ENCODE measurements around the gene GHRHR. TPM values are rescaled to one million over a fixed set of nuclear protein-coding genes. Genes with fewer than 3 reads are reported as not detected.

Gene GHRHR
- total RNA-seq, 1 experiment from 2014 or later: not detected

GRCh38 chr7:30925117-30925516 lies 38.6 kb upstream of the GHRHR start:
- ChIA-PET CTCF (interaction anchor here (0.6 kb wide), 1 partner anchor 13 kb away, joined by 4 read pairs; no protein-coding TSS in a partner anchor), POLR2A (ENCODE audit: unreplicated experiment) (no interaction called here)
- Histone ChIP-seq H3F3A (ENCODE audit: insufficient read depth, low read depth) (peaks cover 10% of the 10 kb centered on the region; the same call in 1 of the 2 replicates), H3K4me1 (replicated peaks; ENCODE audit: insufficient read depth) (peaks cover 20% of the 10 kb centered on the region), H4K20me1 (ENCODE audit: insufficient read depth) (no peaks in the 10 kb centered on the region), H3K9me3 (ENCODE audit: insufficient read depth, low read depth) (no peaks in the 10 kb centered on the region), H3K27ac (no peak overlapping the region), H3K4me2 (no peak overlapping the region), H3K4me3 (no peak overlapping the region), H3K36me3 (ENCODE audit: low read depth) (no peaks in the 10 kb centered on the region), H3K79me2 (ENCODE audit: low read depth) (no peaks in the 10 kb centered on the region), H3K27me3 (ENCODE audit: insufficient read depth, low read depth) (no peaks in the 10 kb centered on the region), H3K9me2 (ENCODE audit: insufficient read depth) (no peaks in the 10 kb centered on the region), H2AFZ (no peak overlapping the region)
- DNase-seq: no peak
- intact Hi-C loops (cut with micrococcal nuclease; ENCODE audit: unreplicated experiment): no loop called here
- TF ChIP-seq EZH2 (IDR thresholded peaks at IDR 0.05; ENCODE audit: low read depth): no peak
- no peak for TF ChIP-seq CTCF (conservative IDR thresholded peaks at IDR 0.05)
- BruUV-seq (replicated peaks): no TSS peak

GRCh38 chr7:30925913-30926312 lies 37.8 kb upstream of the GHRHR start:
- POLR2A ChIA-PET (ENCODE audit: unreplicated experiment): no interaction called here
- BruUV-seq (replicated peaks): no TSS peak
- Histone ChIP-seq H3K27ac (no peak overlapping the region), H3F3A (ENCODE audit: insufficient read depth, low read depth) (peaks cover 4% of the 10 kb centered on the region; the same call in 1 of the 2 replicates), H3K27me3 (ENCODE audit: insufficient read depth, low read depth) (no peaks in the 10 kb centered on the region), H3K4me1 (replicated peaks; ENCODE audit: insufficient read depth) (peaks cover 12% of the 10 kb centered on the region), H2AFZ (no peak overlapping the region), H3K9me3 (ENCODE audit: insufficient read depth, low read depth) (no peaks in the 10 kb centered on the region), H4K20me1 (ENCODE audit: insufficient read depth) (no peaks in the 10 kb centered on the region), H3K9me2 (ENCODE audit: insufficient read depth) (no peaks in the 10 kb centered on the region), H3K4me2 (no peak overlapping the region), H3K36me3 (ENCODE audit: low read depth) (no peaks in the 10 kb centered on the region), H3K79me2 (ENCODE audit: low read depth) (no peaks in the 10 kb centered on the region), H3K4me3 (no peak overlapping the region)
- CTCF ChIA-PET: interaction anchor here (0.6 kb wide), 1 partner anchor 12 kb away, joined by 3 read pairs; no protein-coding TSS in a partner anchor
- no peak for DNase-seq
- TF ChIP-seq CTCF (conservative IDR thresholded peaks at IDR 0.05) (no peak), EZH2 (IDR thresholded peaks at IDR 0.05; ENCODE audit: low read depth) (no peak)
- intact Hi-C loops (cut with micrococcal nuclease; ENCODE audit: unreplicated experiment): no loop called here

GRCh38 chr7:30926313-30926712 lies 37.4 kb upstream of the GHRHR start:
- BruUV-seq (replicated peaks): no TSS peak
- H3K79me2 ChIP-seq (ENCODE audit: low read depth): no peaks in the 10 kb centered on the region
- POLR2A ChIA-PET (ENCODE audit: unreplicated experiment): no interaction called here

More at GRCh38 chr7:30926313-30926712, 37.4 kb upstream of the GHRHR start:
- no peaks in the 10 kb centered on the region for H3K36me3 ChIP-seq (ENCODE audit: low read depth)
- H3K4me3 ChIP-seq: no peak overlapping the region
- H3F3A ChIP-seq (ENCODE audit: insufficient read depth, low read depth): peaks cover under 1% of the 10 kb centered on the region; the same call in 1 of the 2 replicates
- H3K4me1 ChIP-seq (replicated peaks; ENCODE audit: insufficient read depth): peaks cover 8% of the 10 kb centered on the region
- intact Hi-C loops (cut with micrococcal nuclease; ENCODE audit: unreplicated experiment): no loop called here
- no peak for DNase-seq
- H3K4me2 ChIP-seq: no peak overlapping the region
- no peaks in the 10 kb centered on the region for H3K9me2 ChIP-seq (ENCODE audit: insufficient read depth)
- no peak overlapping the region for H3K27ac ChIP-seq
- CTCF ChIA-PET: interaction anchor here (0.6 kb wide), 1 partner anchor 11 kb away, joined by 3 read pairs; no protein-coding TSS in a partner anchor
- no peaks in the 10 kb centered on the region for H4K20me1 ChIP-seq (ENCODE audit: insufficient read depth)
- no peaks in the 10 kb centered on the region for H3K27me3 ChIP-seq (ENCODE audit: insufficient read depth, low read depth)
- no peaks in the 10 kb centered on the region for H3K9me3 ChIP-seq (ENCODE audit: insufficient read depth, low read depth)
- TF ChIP-seq EZH2 (IDR thresholded peaks at IDR 0.05; ENCODE audit: low read depth) (no peak), CTCF (conservative IDR thresholded peaks at IDR 0.05) (no peak)
- H2AFZ ChIP-seq: no peak overlapping the region

Measured in PC-9 (cell line).